22Rv1 (cell line): ENCODE results near the gene RNF152.

Source experiments
- ZFX ChIP-seq: fragments of 450-650 bp; IDR thresholded peaks from 2 replicates; pipeline ENCODE4 v1.6.1; 2017; ENCODE audit warnings: antibody characterized with exemption, borderline replicate concordance
- TF ChIP-seq, protein P1 (sequence below): fragments of 450-650 bp; IDR thresholded peaks from 2 replicates; pipeline ENCODE4 v1.5.1; 2017; ENCODE audit warnings: mild to moderate bottlenecking

DNA sequence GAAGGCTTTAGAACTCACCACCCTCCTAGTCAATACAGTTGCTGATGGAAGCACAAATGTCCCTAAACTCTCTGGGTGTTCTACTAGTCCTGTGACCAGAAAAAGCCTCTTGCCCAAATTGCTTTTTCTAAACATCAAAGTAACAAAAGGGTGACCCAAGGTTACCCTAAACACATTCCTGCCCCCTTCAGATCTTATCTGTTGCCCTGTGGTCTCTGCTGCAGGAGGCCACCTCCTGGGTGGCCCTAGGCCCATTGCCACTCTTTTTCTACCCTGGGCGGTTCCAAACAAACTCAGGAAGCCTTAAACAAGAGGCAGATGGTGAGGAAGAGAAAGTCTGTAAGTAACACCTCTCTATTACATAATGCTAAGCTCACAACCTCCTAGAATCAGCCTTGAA lies 3.3 kb downstream of the RNF152 start:
- TF ChIP-seq, protein P1, sequence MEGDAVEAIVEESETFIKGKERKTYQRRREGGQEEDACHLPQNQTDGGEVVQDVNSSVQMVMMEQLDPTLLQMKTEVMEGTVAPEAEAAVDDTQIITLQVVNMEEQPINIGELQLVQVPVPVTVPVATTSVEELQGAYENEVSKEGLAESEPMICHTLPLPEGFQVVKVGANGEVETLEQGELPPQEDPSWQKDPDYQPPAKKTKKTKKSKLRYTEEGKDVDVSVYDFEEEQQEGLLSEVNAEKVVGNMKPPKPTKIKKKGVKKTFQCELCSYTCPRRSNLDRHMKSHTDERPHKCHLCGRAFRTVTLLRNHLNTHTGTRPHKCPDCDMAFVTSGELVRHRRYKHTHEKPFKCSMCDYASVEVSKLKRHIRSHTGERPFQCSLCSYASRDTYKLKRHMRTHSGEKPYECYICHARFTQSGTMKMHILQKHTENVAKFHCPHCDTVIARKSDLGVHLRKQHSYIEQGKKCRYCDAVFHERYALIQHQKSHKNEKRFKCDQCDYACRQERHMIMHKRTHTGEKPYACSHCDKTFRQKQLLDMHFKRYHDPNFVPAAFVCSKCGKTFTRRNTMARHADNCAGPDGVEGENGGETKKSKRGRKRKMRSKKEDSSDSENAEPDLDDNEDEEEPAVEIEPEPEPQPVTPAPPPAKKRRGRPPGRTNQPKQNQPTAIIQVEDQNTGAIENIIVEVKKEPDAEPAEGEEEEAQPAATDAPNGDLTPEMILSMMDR, result no peak
- TF ChIP-seq ZFX, result no peak
